ENCODE data around the gene EHBP1L1. TPM values are rescaled to one million over a fixed set of nuclear protein-coding genes. Genes with fewer than 3 reads are reported as not detected.

The EHBP1L1 gene
- total RNA-seq, 1 donor from 2014 or later = 26.1 TPM

GRCh38 chr11:65585396-65586246, 9.8 kb downstream of the EHBP1L1 start:
- H3K4me3 ChIP-seq (ENCODE audit: low read depth, low read length) = no peak overlapping the region
- TF ChIP-seq CTCF (conservative IDR thresholded peaks at IDR 0.05; ENCODE audit: low read depth, low read length) = no peak
- no peak for DNase-seq (ENCODE audit: low read depth)

GRCh38 chr11:65586247-65586630, 10.4 kb downstream of the EHBP1L1 start:
- no peak overlapping the region for H3K4me3 ChIP-seq (ENCODE audit: low read depth, low read length)
- DNase-seq (ENCODE audit: low read depth) = no peak
- no peak for TF ChIP-seq CTCF (conservative IDR thresholded peaks at IDR 0.05; ENCODE audit: low read depth, low read length)

- H3K4me3 ChIP-seq (ENCODE audit: low read depth, low read length) = no peak overlapping the region
- no peak for TF ChIP-seq CTCF (conservative IDR thresholded peaks at IDR 0.05; ENCODE audit: low read depth, low read length)
- DNase-seq (ENCODE audit: low read depth) = no peak
Measured at GRCh38 chr11:65586676-65587075, 10.8 kb downstream of the EHBP1L1 start.

GRCh38 chr11:65588199-65589054, 12.6 kb downstream of the EHBP1L1 start:
- DNase-seq (ENCODE audit: low read depth) = no peak
- H3K4me3 ChIP-seq (ENCODE audit: low read depth, low read length) = no peak overlapping the region
- peak; percentile 63 for TF ChIP-seq CTCF (conservative IDR thresholded peaks at IDR 0.05; ENCODE audit: low read depth, low read length)

- no peak for TF ChIP-seq CTCF (conservative IDR thresholded peaks at IDR 0.05; ENCODE audit: low read depth, low read length)
- DNase-seq (ENCODE audit: low read depth) = no peak
- H3K4me3 ChIP-seq (ENCODE audit: low read depth, low read length) = no peak overlapping the region
Measured at GRCh38 chr11:65589444-65590239, 13.8 kb downstream of the EHBP1L1 start.

- no peak for TF ChIP-seq CTCF (conservative IDR thresholded peaks at IDR 0.05; ENCODE audit: low read depth, low read length)
- no peak for DNase-seq (ENCODE audit: low read depth)
- no peak overlapping the region for H3K4me3 ChIP-seq (ENCODE audit: low read depth, low read length)
Measured at GRCh38 chr11:65590240-65590738, 14.4 kb downstream of the EHBP1L1 start.

All from epithelial cell of proximal tubule (primary cell).